ENCODE measurements around the gene TOX2. TPM values are rescaled to one million over a fixed set of nuclear protein-coding genes. Genes with fewer than 3 reads are reported as not detected.

Gene TOX2
- total RNA-seq, 1 experiment from 2014 or later, result 85.4 TPM

DNA sequence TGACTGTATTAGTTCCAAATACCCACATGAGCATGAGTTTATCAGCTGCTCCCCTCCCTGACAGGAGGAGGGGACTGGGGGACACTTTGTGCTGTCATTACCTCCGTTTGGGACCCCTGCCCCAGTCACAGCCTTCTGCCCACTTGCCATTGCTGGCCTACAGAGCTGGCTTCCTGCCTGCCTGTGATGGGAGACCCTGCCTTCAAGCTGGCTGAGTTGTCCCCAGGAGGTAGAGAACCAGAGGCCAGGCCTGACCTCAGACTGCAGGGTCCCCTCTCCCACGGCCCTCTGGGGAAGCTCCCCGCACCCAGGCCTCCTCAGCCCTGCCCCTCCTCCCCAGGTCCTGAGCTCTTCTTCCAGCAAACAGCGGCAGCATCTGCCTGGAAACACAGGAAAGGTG lies 166.8 kb downstream of the TOX2 start:
- Histone ChIP-seq H3K36me3 (ENCODE audit: control insufficient read depth, insufficient read depth, low read length) (no peaks in the 10 kb centered on the region), H3K27ac (ENCODE audit: low read length) (no peak overlapping the region), H3K27me3 (ENCODE audit: control insufficient read depth, insufficient read depth, low read length) (no peaks in the 10 kb centered on the region), H3K9me3 (ENCODE audit: control insufficient read depth, insufficient read depth, low read depth, low read length) (no peaks in the 10 kb centered on the region), H3K4me3 (ENCODE audit: low read depth in 2 of 2, low read length in 2 of 2) (no peak overlapping the region), H3K4me1 (ENCODE audit: control insufficient read depth, insufficient read depth, low read length) (peaks cover 7% of the 10 kb centered on the region; the same call in 1 of the 2 replicates)
- no TSS peak for BruUV-seq (replicated peaks)
- ATAC-seq (no peak), DNase-seq (ENCODE audit: low read depth, low spot score) (no peak)
- ChIA-PET POLR2A (no interaction called here), CTCF (interaction anchor here (2.0 kb wide), 1 partner anchor 331 kb away, joined by 14 read pairs; no protein-coding TSS in a partner anchor)
- TF ChIP-seq SIN3A (IDR thresholded peaks at IDR 0.05; ENCODE audit: borderline replicate concordance, insufficient read depth, low read depth, low read length), result no peak
- no peak for TF ChIP-seq POLR2AphosphoS5 (IDR thresholded peaks at IDR 0.05; ENCODE audit: low read depth, low read length)
- TF ChIP-seq, protein P1, sequence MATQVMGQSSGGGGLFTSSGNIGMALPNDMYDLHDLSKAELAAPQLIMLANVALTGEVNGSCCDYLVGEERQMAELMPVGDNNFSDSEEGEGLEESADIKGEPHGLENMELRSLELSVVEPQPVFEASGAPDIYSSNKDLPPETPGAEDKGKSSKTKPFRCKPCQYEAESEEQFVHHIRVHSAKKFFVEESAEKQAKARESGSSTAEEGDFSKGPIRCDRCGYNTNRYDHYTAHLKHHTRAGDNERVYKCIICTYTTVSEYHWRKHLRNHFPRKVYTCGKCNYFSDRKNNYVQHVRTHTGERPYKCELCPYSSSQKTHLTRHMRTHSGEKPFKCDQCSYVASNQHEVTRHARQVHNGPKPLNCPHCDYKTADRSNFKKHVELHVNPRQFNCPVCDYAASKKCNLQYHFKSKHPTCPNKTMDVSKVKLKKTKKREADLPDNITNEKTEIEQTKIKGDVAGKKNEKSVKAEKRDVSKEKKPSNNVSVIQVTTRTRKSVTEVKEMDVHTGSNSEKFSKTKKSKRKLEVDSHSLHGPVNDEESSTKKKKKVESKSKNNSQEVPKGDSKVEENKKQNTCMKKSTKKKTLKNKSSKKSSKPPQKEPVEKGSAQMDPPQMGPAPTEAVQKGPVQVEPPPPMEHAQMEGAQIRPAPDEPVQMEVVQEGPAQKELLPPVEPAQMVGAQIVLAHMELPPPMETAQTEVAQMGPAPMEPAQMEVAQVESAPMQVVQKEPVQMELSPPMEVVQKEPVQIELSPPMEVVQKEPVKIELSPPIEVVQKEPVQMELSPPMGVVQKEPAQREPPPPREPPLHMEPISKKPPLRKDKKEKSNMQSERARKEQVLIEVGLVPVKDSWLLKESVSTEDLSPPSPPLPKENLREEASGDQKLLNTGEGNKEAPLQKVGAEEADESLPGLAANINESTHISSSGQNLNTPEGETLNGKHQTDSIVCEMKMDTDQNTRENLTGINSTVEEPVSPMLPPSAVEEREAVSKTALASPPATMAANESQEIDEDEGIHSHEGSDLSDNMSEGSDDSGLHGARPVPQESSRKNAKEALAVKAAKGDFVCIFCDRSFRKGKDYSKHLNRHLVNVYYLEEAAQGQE (IDR thresholded peaks at IDR 0.05; ENCODE audit: insufficient read depth in 1 of 2, low read depth in 2 of 2, low read length in 1 of 2), result no peak
- TF ChIP-seq TCF7L2 (IDR thresholded peaks at IDR 0.05; ENCODE audit: low read depth, low read length), result no peak
- no peak for TF ChIP-seq CTCF (IDR thresholded peaks at IDR 0.05)
- in situ Hi-C loops (cut with HindIII; ENCODE audit: low pct_unique_long_range_greater_than_20kb, low sequenced_read_pairs) (no loop called here), intact Hi-C loops (cut with micrococcal nuclease; ENCODE audit: unreplicated experiment) (loop anchor here (2.0 to 10.0 kb wide), 3 partner anchors 164 to 637 kb away; no protein-coding TSS in a partner anchor)

GRCh38 chr20:44081888-44082287 lies 167.2 kb downstream of the TOX2 start:
- no peak overlapping the region for H3K4me3 ChIP-seq (ENCODE audit: low read depth in 2 of 2, low read length in 2 of 2)
- H3K36me3 ChIP-seq (ENCODE audit: control insufficient read depth, insufficient read depth, low read length), result no peaks in the 10 kb centered on the region
- H3K4me1 ChIP-seq (ENCODE audit: control insufficient read depth, insufficient read depth, low read length), result peaks cover 7% of the 10 kb centered on the region; the same call in 1 of the 2 replicates
- ATAC-seq, result no peak
- CTCF ChIA-PET, result interaction anchor here (2.0 kb wide), 1 partner anchor 331 kb away, joined by 14 read pairs; no protein-coding TSS in a partner anchor
- H3K27me3 ChIP-seq (ENCODE audit: control insufficient read depth, insufficient read depth, low read length), result no peaks in the 10 kb centered on the region
- POLR2A ChIA-PET, result no interaction called here
- intact Hi-C loops (cut with micrococcal nuclease; ENCODE audit: unreplicated experiment), result loop anchor here (2.0 to 10.0 kb wide), 3 partner anchors 165 to 637 kb away; no protein-coding TSS in a partner anchor
- in situ Hi-C loops (cut with HindIII; ENCODE audit: low pct_unique_long_range_greater_than_20kb, low sequenced_read_pairs), result no loop called here
- no peaks in the 10 kb centered on the region for H3K9me3 ChIP-seq (ENCODE audit: control insufficient read depth, insufficient read depth, low read depth, low read length)
- TF ChIP-seq CTCF (IDR thresholded peaks at IDR 0.05) (no peak), POLR2AphosphoS5 (IDR thresholded peaks at IDR 0.05; ENCODE audit: low read depth, low read length) (no peak), SIN3A (IDR thresholded peaks at IDR 0.05; ENCODE audit: borderline replicate concordance, insufficient read depth, low read depth, low read length) (no peak), TCF7L2 (IDR thresholded peaks at IDR 0.05; ENCODE audit: low read depth, low read length) (no peak)
- TF ChIP-seq, protein P1 (IDR thresholded peaks at IDR 0.05; ENCODE audit: insufficient read depth in 1 of 2, low read depth in 2 of 2, low read length in 1 of 2), result no peak
- no TSS peak for BruUV-seq (replicated peaks)
- no peak overlapping the region for H3K27ac ChIP-seq (ENCODE audit: low read length)
- no peak for DNase-seq (ENCODE audit: low read depth, low spot score)

All from Panc1 (cell line).